DMS 273 treated with DMSO at 0.1 percent for 48 hours (cell line): ENCODE data around the gene PIGZ.
A peak's percentile ranks its signal among the peaks of the same experiment; 100 is the strongest.

Source experiments
- DNase-seq: peaks from one replicate; lab custom pipeline; 2025; lab: John Stamatoyannopoulos, UW

The PIGZ gene

GRCh38 chr3:196968233-196969133 lies at the start of gene PIGZ:
PIGZ (minus strand) TSS chr3:196968833; CDS start chr3:196952031, 16,802 bp downstream.
- DNase-seq, result no peak

- DNase-seq, result no peak
Observed at GRCh38 chr3:197017003-197017402, 48.4 kb upstream of the PIGZ start.

GRCh38 chr3:197015790-197016736 lies 47.4 kb upstream of the PIGZ start:
- no peak for DNase-seq

- no peak for DNase-seq
Observed at GRCh38 chr3:197014942-197015575, 46.4 kb upstream of the PIGZ start.

GRCh38 chr3:197014024-197014423 lies 45.4 kb upstream of the PIGZ start:
- no peak for DNase-seq

- DNase-seq, result no peak
Observed at GRCh38 chr3:197012540-197012883, 43.9 kb upstream of the PIGZ start.

- no peak for DNase-seq
Observed at GRCh38 chr3:197011780-197012539, 43.3 kb upstream of the PIGZ start.

GRCh38 chr3:197010556-197011351 lies 42.1 kb upstream of the PIGZ start:
- no peak for DNase-seq

GRCh38 chr3:197009532-197010019 lies 40.9 kb upstream of the PIGZ start:
- no peak for DNase-seq

- no peak for DNase-seq
Observed at GRCh38 chr3:197008436-197009209, 40.0 kb upstream of the PIGZ start.

- no peak for DNase-seq
Observed at GRCh38 chr3:197007953-197008352, 39.3 kb upstream of the PIGZ start.

- no peak for DNase-seq
Observed at GRCh38 chr3:197007296-197007940, 38.8 kb upstream of the PIGZ start.

- DNase-seq, result no peak
Observed at GRCh38 chr3:197006860-197007259, 38.2 kb upstream of the PIGZ start.

- no peak for DNase-seq
Observed at GRCh38 chr3:197006446-197006845, 37.8 kb upstream of the PIGZ start.

GRCh38 chr3:197003461-197004385 lies 35.1 kb upstream of the PIGZ start:
- DNase-seq, result no peak

- DNase-seq, result peak; percentile 51
Observed at GRCh38 chr3:197002701-197003454, 34.2 kb upstream of the PIGZ start.

GRCh38 chr3:197001972-197002700 lies 33.5 kb upstream of the PIGZ start:
- DNase-seq, result no peak
